ENCODE results near the gene PSMD13.

Gene PSMD13

GRCh38 chr11:279040-279965 lies 42.5 kb downstream of the PSMD13 start:
- no peak for DNase-seq

DNA sequence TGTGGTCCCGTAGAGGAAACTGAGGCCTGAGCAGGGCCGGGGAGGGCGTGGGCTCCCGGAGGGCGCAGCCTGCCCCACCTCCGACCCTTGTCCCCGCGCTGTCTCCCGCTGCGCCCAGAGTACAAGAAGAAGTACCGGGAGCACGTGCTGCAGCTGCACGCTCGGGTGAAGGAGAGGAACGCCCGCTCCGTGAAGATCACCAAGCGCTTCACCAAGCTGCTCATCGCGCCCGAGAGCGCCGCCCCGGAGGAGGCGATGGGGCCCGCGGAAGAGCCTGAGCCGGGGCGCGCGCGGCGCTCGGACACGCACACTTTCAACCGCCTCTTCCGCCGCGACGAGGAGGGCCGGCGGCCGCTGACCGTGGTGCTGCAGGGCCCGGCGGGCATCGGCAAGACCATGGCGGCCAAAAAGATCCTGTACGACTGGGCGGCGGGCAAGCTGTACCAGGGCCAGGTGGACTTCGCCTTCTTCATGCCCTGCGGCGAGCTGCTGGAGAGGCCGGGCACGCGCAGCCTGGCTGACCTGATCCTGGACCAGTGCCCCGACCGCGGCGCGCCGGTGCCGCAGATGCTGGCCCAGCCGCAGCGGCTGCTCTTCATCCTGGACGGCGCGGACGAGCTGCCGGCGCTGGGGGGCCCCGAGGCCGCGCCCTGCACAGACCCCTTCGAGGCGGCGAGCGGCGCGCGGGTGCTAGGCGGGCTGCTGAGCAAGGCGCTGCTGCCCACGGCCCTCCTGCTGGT lies 43.4 kb downstream of the PSMD13 start:
- peak; percentile 54 for DNase-seq

DNA sequence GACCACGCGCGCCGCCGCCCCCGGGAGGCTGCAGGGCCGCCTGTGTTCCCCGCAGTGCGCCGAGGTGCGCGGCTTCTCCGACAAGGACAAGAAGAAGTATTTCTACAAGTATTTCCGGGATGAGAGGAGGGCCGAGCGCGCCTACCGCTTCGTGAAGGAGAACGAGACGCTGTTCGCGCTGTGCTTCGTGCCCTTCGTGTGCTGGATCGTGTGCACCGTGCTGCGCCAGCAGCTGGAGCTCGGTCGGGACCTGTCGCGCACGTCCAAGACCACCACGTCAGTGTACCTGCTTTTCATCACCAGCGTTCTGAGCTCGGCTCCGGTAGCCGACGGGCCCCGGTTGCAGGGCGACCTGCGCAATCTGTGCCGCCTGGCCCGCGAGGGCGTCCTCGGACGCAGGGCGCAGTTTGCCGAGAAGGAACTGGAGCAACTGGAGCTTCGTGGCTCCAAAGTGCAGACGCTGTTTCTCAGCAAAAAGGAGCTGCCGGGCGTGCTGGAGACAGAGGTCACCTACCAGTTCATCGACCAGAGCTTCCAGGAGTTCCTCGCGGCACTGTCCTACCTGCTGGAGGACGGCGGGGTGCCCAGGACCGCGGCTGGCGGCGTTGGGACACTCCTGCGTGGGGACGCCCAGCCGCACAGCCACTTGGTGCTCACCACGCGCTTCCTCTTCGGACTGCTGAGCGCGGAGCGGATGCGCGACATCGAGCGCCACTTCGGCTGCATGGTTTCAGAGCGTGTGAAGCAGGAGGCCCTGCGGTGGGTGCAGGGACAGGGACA lies 44.1 kb downstream of the PSMD13 start:
- no peak for DNase-seq

DNA sequence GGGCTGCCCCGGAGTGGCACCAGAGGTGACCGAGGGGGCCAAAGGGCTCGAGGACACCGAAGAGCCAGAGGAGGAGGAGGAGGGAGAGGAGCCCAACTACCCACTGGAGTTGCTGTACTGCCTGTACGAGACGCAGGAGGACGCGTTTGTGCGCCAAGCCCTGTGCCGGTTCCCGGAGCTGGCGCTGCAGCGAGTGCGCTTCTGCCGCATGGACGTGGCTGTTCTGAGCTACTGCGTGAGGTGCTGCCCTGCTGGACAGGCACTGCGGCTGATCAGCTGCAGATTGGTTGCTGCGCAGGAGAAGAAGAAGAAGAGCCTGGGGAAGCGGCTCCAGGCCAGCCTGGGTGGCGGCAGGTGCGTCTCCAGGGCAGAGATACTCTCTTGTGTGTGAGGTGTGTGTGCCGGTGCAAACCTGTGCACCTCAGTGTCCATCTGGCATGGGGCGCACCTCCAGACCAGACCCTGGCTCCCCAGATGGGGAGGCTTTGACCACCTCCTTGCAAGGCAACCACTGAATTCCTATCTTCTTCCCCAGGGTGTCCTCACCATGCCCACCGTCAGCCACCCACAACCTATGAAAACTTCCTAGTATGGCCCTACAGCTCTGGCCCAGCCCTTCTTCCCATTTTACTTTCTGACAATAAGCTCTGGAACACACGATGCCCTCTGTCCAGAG lies 44.8 kb downstream of the PSMD13 start:
- DNase-seq = no peak

DNA sequence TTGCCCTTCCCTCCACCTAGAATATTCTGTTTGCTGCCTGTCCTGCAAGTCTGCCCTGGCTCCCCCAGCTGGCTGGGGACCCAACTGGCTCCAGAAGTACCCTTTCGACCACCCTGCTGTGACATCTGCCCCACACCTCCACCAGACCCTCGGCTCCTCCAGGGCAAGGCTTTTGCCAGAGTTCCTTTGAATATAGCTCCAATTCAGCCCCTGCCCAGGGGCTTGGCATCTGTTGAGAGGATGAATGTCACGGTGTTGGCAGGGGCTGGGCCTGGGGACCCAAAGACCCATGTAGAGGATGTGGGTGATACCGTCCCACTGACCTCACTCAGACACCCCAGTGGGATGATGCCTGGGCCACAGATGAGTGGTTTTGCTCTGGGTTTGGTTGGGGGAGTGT lies 45.4 kb downstream of the PSMD13 start:
- DNase-seq = no peak

- no peak for DNase-seq
These were observed 46.0 kb downstream of the PSMD13 start for GRCh38 chr11:282630-283360.

- no peak for DNase-seq
These were observed 46.8 kb downstream of the PSMD13 start for GRCh38 chr11:283405-284104.

DNA sequence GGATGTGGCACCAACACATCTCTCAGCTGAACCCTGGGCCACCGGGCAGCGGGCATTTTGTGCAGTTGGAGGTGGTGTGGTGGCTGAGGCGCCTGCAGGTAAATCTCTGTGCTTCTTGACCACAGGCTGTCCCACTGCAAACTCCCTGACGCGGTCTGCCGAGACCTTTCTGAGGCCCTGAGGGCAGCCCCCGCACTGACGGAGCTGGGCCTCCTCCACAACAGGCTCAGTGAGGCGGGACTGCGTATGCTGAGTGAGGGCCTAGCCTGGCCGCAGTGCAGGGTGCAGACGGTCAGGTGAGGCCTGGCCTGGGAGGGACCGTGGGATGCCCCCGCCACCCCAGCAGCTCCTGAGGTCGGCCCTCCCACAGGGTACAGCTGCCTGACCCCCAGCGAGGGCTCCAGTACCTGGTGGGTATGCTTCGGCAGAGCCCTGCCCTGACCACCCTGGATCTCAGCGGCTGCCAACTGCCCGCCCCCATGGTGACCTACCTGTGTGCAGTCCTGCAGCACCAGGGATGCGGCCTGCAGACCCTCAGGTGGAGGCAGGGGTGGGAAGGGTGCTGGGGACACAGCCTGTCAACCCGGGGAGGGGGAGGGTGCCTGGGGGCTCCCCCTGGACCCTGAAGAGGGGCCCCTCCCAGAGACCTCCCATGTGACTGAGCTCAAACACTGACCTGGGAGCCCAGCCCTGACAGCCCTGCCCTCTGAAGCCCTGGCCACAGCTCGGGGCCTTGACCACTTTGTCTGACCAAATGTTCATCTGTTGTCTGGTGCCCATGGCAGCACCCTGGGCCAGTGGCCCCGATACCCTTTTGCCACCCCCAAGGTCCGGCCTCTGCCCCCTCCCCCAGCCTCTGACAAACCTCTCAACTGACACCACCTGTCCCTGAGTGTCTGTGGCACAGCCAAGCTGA lies 47.6 kb downstream of the PSMD13 start:
- no peak for DNase-seq

DNA sequence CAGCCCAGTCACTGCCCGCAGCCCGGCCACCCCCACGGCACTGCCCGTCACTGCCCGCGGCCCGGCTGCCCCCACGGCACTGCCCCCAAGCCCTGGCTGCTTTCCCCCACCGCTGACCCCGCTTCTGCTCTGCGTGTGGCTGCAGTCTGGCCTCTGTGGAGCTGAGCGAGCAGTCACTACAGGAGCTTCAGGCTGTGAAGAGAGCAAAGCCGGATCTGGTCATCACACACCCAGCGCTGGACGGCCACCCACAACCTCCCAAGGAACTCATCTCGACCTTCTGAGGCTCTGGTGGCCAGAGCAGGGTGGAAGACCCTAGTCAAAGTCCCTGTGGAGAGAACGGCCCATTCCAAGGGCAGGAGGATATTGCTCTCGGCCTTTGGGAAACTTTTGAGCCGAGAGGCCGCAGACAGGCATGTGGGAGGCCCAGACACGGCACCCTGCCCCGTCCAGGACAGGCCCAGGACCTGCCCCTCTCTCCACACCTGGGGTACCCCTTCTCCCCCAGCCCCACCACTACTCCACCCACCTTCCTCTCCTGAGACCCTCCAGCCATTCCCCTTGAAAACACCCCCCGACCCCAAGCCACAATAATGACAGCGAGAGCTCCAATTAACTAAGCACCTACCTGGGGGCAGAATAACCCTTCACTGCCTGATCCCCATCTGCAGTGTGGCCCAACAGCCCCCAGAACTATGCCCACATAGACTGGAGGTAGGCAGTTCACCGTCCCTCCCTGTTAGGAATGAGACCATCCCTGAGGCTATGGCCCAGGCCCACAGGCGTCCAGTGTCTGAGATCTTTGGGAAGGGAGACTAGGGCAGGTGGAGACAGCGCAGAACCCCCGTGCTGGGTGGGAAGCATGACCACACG lies 48.5 kb downstream of the PSMD13 start:
- DNase-seq = no peak

DNA sequence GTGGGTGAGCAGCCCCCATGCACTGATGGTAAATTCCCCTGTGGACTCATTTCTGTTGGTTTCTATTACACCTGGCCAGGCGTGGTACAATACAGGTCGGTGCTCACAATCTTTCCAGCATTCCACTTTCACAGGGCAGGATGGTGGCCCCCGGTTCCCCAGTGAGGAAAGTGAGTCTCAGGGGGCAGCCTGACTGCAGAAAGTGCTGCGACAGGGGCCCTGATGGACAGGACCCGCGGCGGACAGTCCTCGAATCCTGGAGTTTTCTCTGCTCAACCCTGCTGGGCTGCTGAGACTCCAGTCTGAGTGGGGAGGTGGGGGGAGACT lies 49.1 kb downstream of the PSMD13 start:
- no peak for DNase-seq

DNA sequence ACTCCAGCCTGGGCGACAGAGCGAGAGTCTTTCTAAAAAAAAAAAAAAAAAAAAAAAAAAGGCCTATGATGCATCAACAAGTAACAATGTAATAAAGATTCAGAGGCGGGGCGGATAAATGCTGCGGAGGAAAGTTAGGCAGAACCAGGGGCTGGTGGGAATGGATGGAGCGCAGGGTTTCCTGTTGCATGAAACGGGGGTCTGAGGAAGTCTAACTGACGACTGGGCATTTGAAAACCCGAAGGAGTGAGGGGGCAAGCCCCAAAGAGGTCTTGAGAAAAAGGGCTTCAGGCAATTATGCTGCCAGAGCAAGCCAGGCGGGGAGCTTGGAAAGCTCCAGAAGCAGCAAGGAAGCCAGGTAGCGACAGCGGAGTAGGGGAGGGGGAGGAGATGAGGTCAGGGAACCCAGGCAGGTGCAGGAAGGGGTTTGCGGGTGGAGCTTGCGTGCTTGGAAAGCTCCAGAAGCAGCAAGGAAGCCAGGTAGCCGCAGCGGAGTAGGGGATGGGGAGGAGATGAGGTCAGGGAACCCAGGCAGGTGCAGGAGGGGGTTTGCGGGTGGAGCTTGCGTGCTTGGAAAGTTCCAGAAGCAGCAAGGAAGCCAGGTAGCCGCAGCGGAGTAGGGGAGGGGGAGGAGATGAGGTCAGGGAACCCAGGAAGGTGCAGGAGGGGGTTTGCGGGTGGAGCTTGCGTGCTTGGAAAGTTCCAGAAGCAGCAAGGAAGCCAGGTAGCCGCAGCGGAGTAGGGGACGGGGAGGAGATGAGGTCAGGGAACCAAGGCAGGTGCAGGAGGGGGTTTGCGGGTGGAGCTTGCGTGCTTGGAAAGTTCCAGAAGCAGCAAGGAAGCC lies 50.4 kb downstream of the PSMD13 start:
- DNase-seq = peak; percentile 23

DNA sequence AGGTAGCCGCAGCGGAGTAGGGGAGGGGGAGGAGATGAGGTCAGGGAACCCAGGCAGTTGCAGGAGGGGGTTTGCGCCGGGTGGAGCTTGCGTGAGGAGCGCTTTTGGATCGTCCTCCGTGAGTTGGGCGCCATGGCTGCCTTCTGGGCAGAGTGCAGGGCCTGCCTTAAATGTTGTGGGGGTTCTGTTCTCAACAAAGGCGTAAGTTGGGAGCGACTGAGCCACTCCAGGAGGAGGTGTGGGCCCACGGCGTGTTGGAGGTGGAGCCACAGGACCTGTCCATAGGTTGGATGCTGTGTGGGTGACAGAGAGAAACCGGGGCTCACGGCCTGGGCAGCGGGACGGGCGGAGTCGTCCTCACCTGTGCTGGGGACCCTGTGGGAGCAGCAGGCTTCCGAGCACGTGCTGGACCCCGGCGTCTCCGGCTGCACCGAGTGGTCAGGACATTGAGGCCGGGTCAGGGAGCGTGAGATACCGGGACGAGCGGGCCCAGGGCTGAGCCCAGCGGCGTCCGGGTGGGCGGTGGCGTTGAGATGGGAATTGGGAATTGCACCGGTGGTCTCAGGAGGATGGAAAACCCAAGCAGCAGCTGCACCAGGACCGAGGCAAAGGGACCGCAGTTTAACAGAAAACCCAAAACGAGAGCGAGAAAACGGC lies 51.2 kb downstream of the PSMD13 start:
- no peak for DNase-seq

GRCh38 chr11:288478-289397 lies 52.0 kb downstream of the PSMD13 start, which contains the start of gene PGGHG:
Gene PGGHG (plus strand): TSS chr11:289126. CDS start chr11:289817, 691 bp downstream.
- peak; percentile 71 for DNase-seq

DNA sequence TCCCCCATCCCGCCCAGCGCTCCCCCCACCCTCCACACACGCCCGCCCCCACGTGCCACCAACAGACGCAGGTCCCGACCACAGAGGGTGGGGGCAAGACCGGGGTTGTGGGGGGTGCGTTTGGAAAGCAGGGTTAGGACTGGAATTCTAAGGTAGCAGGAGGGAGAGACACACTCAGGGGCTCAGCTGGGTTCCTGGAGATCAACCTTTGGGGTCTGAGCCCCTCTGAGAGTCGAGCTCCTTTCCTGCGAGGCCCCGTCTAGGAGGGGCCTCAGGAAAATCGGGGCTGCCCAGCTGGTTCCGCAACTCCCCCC lies 52.6 kb downstream of the PSMD13 start:
- no peak for DNase-seq

- DNase-seq = no peak
These were observed 53.2 kb downstream of the PSMD13 start for GRCh38 chr11:289712-290620.
